Measurements from ENCODE around the gene ARHGAP22. TPM values are rescaled to one million over a fixed set of nuclear protein-coding genes. Genes with fewer than 3 reads are reported as not detected.

Gene ARHGAP22
- total RNA-seq, 1 experiment from 2014 or later, result 9.9 TPM

- intact Hi-C loops (cut with micrococcal nuclease), result no loop called here
- CTCF ChIA-PET, result no interaction called here
- BruUV-seq (replicated peaks), result no TSS peak
Measured at GRCh38 chr10:48431871-48432270, 173.0 kb downstream of the ARHGAP22 start.

GRCh38 chr10:48430402-48430993, 174.4 kb downstream of the ARHGAP22 start:
- Histone ChIP-seq H2AFZ (ENCODE audit: low read depth, low read length, poor library complexity, severe bottlenecking) (no peak overlapping the region), H3K9me3 (ENCODE audit: control insufficient read depth in 1 of 2, insufficient read depth in 1 of 2, low read depth in 1 of 2, low read length in 2 of 2) (no peaks in the 10 kb centered on the region), H3K4me1 (ENCODE audit: control insufficient read depth in 1 of 2, insufficient read depth in 2 of 2, low read length in 2 of 2) (no peaks in the 10 kb centered on the region), H4K20me1 (ENCODE audit: insufficient read depth) (no peaks in the 10 kb centered on the region; the same call in 1 of the 2 replicates), H3K9ac (ENCODE audit: low read length) (no peak overlapping the region), H3K36me3 (ENCODE audit: control insufficient read depth in 1 of 2, insufficient read depth in 2 of 2, low read length in 2 of 2) (no peaks in the 10 kb centered on the region), H3K4me2 (ENCODE audit: low read length) (no peak overlapping the region), H3K27me3 (ENCODE audit: insufficient read depth, low read length) (no peaks in the 10 kb centered on the region), H3K4me3 (replicated peaks in 1 of 2; ENCODE audit: low read depth in 1 of 2, low read length in 2 of 2) (no peak overlapping the region), H3K79me2 (ENCODE audit: insufficient read depth, low read length) (no peaks in the 10 kb centered on the region), H3K27ac (ENCODE audit: low read depth, low read length) (no peak overlapping the region), H3K9me2 (ENCODE audit: insufficient read depth) (no peaks in the 10 kb centered on the region)
- ATAC-seq (no peak), DNase-seq (ENCODE audit: low read depth, low spot score) (no peak)
- CTCF ChIA-PET, result no interaction called here
- BruUV-seq (replicated peaks), result no TSS peak
- RAD21 ChIA-PET (ENCODE audit: low non-redundant PET in 1 of 2, low total read pairs in 2 of 2, uncharacterized antibody in 2 of 2, unreplicated experiment in 2 of 2), result no interaction called here
- TF ChIP-seq ZFX (IDR thresholded peaks at IDR 0.05) (no peak), MAX (IDR thresholded peaks at IDR 0.05) (no peak), SRF (IDR thresholded peaks at IDR 0.05; ENCODE audit: low read depth) (no peak), YY1 (IDR thresholded peaks at IDR 0.05; ENCODE audit: extremely low read depth, insufficient replicate concordance, low read depth, low read length) (no peak), CBX3 (IDR thresholded peaks at IDR 0.05; ENCODE audit: low read depth) (no peak), JUND (IDR thresholded peaks at IDR 0.05) (no peak), RAD21 (IDR thresholded peaks at IDR 0.05; ENCODE audit: low read depth) (no peak), TCF7L2 (IDR thresholded peaks at IDR 0.05; ENCODE audit: borderline replicate concordance, extremely low read depth, insufficient read depth, insufficient read length) (no peak), ZBTB33 (IDR thresholded peaks at IDR 0.05; ENCODE audit: extremely low read depth, insufficient replicate concordance, low read length) (no peak), SIN3A (IDR thresholded peaks at IDR 0.05; ENCODE audit: low read depth) (no peak), ELF1 (IDR thresholded peaks at IDR 0.05; ENCODE audit: borderline replicate concordance, low read depth) (no peak), ATF3 (IDR thresholded peaks at IDR 0.05) (no peak)
- POLR2A ChIA-PET, result no interaction called here
- intact Hi-C loops (cut with micrococcal nuclease), result no loop called here

More at GRCh38 chr10:48431871-48432270, 173.0 kb downstream of the ARHGAP22 start:
- Histone ChIP-seq H3K4me1 (ENCODE audit: control insufficient read depth in 1 of 2, insufficient read depth in 2 of 2, low read length in 2 of 2) (no peaks in the 10 kb centered on the region), H3K9ac (ENCODE audit: low read length) (no peak overlapping the region), H3K27ac (ENCODE audit: low read depth, low read length) (no peak overlapping the region), H4K20me1 (ENCODE audit: insufficient read depth) (no peaks in the 10 kb centered on the region; the same call in 1 of the 2 replicates), H2AFZ (ENCODE audit: low read depth, low read length, poor library complexity, severe bottlenecking) (no peak overlapping the region), H3K79me2 (ENCODE audit: insufficient read depth, low read length) (no peaks in the 10 kb centered on the region), H3K9me2 (ENCODE audit: insufficient read depth) (no peaks in the 10 kb centered on the region), H3K4me2 (ENCODE audit: low read length) (no peak overlapping the region), H3K27me3 (ENCODE audit: insufficient read depth, low read length) (no peaks in the 10 kb centered on the region), H3K36me3 (ENCODE audit: control insufficient read depth in 1 of 2, insufficient read depth in 2 of 2, low read length in 2 of 2) (no peaks in the 10 kb centered on the region), H3K9me3 (ENCODE audit: control insufficient read depth in 1 of 2, insufficient read depth in 1 of 2, low read depth in 1 of 2, low read length in 2 of 2) (no peaks in the 10 kb centered on the region), H3K4me3 (replicated peaks in 1 of 2; ENCODE audit: low read depth in 1 of 2, low read length in 2 of 2) (no peak overlapping the region)
- POLR2A ChIA-PET, result no interaction called here
- DNase-seq (ENCODE audit: low read depth, low spot score) (no peak), ATAC-seq (no peak)
- TF ChIP-seq SIN3A (IDR thresholded peaks at IDR 0.05; ENCODE audit: low read depth), result no peak
- no peak for TF ChIP-seq POLR2AphosphoS5 (IDR thresholded peaks at IDR 0.05; ENCODE audit: low read depth, low read length)
- TF ChIP-seq POLR2A (IDR thresholded peaks at IDR 0.05; ENCODE audit: borderline replicate concordance, extremely low read depth, insufficient read depth, insufficient read length), result no peak
- no peak for TF ChIP-seq EGR1 (IDR thresholded peaks at IDR 0.05; ENCODE audit: low read depth)
- TF ChIP-seq SRF (IDR thresholded peaks at IDR 0.05; ENCODE audit: low read depth), result no peak
- TF ChIP-seq EZH2 (IDR thresholded peaks at IDR 0.05), result no peak
- no peak for TF ChIP-seq ZFX (IDR thresholded peaks at IDR 0.05)
- no peak for TF ChIP-seq FOSL1 (IDR thresholded peaks at IDR 0.05; ENCODE audit: low read depth)
- no peak for TF ChIP-seq TCF7L2 (IDR thresholded peaks at IDR 0.05; ENCODE audit: borderline replicate concordance, extremely low read depth, insufficient read depth, insufficient read length)
- no peak for TF ChIP-seq YY1 (IDR thresholded peaks at IDR 0.05; ENCODE audit: extremely low read depth, insufficient replicate concordance, low read depth, low read length)
- RAD21 ChIA-PET (ENCODE audit: low non-redundant PET in 1 of 2, low total read pairs in 2 of 2, uncharacterized antibody in 2 of 2, unreplicated experiment in 2 of 2), result no interaction called here

Measured in HCT116 (cell line).